EL (cell line): Measurements from ENCODE around the gene MORN1.
"Not testable (repeated sequence)": the region's sequence is repeated elsewhere in the genome, so short reads cannot be mapped to it uniquely, and the experiment has no call there.

ENCODE experiments used
- DNase-seq: peaks from one replicate; pipeline ENCODE4 v3.0.0-alpha.2; 2016

The MORN1 gene

DNA sequence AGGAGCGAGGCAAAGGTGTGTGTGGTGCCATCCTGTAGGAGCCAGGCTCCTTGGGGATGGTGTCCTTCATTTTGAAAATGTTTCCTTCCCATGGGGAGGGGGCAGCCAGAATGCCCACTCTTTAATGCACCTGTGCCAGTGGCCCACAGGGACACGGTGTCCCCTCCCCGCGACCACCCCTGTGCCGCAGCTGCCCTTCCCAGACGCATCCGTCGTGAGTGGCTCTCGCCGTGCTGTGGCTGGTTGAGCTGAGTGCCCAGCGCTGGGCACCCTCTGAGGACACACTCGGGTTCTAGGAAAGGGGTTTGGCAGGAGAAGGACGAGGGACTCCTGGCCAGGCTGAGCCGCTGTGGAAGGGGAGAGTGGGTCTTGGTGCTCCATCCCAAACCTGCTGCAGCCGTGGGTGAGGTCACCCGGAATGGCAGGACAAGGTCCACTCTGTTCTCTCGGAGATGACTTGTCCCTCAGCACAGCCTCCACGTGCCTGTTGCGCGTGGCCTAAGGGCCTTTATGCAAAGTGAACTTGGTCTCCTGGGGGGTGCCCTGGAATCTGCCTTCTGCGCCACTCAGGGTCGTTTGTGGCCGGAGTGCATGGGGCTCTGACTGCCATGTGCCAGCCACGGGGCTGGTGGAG lies 88.9 kb downstream of the MORN1 start:
- no peak for DNase-seq

DNA sequence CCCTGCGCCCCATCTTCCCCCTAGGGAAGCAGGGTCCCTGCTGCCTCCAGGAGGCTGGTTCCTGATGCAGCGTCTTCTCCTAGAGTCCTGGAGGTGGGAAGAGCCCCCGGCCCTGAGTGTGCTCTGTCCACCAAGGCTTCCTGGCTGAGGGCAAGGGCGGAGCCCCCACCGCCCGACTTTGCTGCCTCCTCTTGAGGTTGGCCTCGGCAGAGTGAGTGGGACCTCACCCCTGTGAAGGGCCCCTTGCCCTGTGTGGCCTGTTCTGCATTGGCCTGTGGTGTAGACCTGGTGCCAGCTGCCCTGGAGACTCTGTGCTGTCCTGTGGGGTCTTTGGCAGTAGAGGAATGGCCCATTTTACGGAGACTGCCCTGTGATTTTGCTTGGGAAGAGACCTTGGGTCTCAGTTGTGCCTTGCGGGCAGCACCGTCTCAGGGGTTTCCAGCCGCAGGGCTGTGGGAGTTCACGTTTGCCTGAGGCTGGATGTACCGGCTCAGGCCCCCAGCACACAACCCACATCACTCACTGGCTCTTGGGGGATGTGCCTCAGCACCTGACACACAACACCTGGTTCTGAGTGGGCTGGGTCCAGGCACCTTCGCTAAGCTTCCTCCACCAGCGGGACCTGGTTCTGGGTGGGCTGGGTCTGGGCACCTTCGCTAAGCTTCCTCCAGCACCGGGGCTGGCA lies 89.6 kb downstream of the MORN1 start:
- DNase-seq: no peak

DNA sequence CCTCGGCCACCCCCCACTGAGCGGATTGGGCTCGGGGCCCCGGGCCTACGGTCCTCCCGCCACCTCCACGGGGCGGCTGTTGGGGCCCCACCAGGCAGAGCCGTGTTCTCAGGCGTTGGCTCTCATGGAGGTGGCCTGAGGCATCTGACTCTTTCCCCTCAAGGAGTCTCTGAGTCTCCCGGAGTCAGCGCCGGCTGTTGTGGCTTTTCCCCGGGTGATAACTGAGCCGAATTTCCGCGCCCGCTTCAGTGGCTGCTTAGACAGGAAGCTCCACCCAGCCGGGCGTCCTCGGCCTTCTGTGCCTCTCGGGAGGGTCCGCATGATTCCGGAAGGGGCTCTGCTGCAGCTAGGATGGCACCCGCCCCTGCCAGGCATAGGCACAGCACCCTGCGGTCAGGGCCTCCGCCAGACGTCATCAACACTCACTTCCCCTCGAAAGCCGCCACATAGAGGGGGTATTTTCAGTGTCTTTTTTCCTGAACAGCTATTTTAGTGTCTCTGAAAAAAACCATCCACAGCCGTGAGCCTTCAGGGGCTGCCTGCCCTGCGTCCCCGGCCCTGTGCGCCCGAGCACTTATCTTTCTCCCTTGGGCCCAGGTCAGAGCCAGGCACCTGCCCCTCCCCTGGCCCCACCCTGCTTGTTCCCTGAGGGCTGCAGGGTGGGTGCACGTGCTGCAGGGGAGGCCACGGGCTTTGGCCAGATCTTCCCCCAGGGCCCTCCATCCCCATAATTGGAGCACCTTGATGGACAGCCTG lies 90.3 kb downstream of the MORN1 start:
- peak; percentile 56 for DNase-seq

DNA sequence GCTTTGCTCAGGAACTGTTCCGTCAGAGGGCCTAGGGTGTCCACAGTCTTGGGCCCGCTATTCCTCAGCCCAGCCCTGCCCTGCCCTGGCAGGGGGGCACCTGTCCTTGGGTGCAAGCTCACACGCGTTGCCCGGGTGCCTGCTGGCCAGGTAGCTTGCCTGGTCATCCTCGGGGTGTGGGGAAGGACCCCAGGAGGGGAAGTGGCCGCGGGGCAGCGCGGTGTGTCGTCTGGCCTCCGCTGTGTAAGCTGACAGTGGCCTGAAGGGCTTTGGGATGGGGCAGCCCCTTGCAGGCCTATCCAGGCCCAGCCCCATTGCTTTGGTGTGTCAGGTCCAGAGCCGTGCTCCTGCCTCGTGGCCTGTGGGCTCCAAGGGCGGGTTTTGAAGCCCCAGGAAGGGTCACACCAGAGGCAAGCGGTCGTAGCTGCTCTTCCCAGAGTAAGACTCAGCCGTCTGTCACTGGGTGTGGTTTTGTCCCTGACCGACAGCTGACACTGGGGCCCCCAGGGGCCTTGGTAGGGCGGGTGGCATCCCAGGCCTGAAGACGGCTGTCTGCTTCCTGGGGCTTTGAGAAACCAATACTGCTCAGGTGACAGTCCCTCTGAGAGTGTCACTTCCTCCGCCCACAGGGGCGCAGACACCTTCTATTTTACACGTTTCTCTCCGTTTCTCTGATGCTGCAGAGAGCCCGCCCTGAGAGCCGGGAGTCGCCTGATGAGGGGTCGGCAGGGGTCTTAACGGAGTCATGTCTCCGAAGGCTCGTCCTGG lies 91.2 kb downstream of the MORN1 start:
- no peak for DNase-seq

DNA sequence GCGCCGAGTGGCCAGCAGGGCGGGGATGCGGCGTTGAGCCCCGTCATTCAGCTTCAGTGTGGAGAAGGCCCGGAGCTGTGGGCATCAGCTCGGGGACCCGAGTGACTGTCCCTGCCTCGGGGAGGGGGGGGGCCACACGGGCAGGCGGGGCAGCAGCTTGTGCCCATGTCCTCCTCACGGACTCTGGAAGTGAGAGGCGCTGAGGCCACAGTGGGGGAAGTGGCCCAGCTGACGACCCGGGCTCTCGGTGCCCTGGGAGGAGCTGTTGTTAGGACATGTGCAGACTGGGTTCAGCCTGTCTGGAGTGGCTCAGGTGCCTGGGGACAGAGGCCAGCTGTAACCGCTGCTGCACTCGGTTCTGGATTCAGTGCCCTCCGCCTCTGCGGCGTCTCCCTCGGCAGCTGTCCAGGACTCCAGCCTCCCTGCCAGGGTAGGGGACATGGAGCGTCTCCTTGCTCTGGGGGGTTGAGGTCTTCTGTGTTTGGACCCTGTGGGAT lies 92.2 kb downstream of the MORN1 start:
- no peak for DNase-seq

DNA sequence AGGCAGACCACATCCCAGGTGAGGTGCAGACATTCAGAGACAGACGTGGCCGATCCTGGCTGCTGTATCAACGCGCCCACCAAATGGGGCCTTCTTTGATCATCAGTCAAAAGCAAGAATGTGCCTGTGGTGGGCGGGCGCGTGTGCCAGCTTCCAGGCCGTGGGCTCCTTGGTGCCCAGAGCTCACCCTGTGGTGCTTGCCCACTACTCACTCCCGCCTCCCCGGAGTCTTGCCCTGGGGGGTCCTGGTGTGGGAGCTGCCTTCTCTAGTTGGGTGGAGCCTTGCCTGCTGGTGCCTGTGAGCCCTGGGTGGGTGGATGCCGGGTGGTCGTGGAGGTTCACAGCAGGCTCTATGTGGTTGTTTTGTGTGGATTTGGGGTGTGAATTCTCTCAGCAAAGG lies 92.7 kb downstream of the MORN1 start:
- no peak for DNase-seq

DNA sequence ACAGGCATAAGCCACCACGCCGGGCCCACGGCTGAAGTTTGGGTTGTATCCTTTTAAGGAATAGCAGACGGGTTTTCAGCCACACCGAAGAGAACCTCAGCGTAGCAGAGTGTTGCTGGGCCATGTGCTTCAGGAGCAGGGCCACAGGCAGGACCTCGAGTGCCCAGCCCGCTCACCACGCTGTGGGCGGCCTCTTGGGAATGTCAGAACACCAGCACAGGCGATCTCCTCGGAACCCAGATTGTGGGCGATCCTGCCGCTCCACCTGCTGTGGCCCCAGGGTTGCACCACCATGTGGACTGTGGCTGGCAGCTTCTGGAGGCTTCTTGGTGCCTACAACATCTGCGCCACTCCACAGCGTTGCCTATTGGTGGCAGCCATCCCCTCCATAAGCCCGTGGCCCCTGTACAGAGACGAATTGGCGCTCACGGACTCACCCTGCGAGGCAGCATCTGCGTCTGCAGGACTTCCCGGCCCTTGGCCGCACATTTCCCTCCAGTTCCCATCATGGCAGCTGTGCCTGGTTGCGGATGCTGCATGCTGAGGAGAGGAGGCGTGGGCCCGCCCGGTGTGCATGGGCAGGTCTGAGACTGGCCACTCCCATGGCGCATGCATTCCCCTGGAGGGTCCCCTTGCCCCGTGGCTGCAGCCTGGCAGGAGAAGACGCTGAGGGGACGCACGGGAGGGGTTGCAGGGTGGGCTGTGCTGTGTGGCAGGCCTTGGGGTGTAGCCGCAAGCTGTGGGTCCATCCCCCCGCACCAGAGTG lies 93.9 kb downstream of the MORN1 start:
- DNase-seq: no peak

DNA sequence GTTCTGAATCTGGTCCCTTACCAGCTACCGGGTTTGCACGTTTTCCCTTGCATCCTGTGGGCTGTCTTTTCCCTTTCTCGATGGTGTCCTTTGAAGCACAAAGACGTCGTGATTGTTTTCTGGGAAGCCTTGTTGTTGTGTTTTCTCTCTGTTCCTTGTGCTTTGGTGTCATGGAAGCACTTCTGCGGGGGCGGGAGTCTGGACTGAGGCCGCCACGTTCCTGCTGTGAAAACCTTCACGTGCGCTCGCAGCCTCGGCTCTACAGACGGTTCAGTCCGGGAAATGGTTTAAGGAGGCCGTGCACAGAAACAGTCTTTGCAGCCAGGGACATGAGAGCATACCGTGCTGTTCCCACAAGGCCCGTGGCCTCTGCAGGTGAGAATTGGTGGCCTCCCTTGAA lies 94.7 kb downstream of the MORN1 start:
- DNase-seq: no peak

DNA sequence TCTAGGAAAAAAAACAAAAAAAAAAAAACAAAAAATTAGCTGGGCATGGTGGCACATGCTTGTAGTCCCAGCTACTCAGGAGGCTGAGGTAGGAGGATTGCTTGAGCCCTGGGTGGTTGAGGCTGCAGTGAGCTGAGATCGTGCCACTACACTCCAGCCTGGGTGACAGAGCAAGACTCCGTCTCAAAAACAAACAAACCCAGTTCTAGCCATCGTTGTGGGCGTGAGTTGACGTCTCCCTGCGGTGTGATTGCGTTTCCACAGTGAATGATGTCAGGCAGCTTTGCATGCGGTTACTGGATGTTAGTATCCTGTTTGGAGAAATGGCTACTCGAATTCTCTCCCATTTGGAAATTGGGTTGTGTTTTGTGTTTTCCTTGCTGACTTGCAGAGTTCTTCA lies 95.1 kb downstream of the MORN1 start:
- not testable (repeated sequence) for DNase-seq

DNA sequence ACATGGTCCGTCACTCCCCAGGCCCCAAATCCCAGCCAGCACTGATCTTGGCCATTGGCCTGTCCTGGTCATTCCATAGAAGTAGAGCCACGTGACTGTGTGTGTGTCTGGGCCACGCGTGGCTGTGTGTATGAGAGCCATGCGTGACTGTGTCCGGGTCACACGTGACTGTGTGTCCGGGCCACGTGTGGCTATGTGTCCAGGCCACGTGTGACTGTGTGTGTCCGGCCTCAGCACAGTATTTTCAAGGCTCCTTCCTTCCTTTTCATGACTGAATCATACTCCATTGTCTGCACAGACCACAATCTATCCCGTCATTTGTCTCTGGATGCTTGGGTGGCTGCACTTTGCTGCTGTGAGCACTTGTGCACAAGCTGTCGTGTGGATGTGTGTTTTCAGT lies 95.8 kb downstream of the MORN1 start:
- no peak for DNase-seq

DNA sequence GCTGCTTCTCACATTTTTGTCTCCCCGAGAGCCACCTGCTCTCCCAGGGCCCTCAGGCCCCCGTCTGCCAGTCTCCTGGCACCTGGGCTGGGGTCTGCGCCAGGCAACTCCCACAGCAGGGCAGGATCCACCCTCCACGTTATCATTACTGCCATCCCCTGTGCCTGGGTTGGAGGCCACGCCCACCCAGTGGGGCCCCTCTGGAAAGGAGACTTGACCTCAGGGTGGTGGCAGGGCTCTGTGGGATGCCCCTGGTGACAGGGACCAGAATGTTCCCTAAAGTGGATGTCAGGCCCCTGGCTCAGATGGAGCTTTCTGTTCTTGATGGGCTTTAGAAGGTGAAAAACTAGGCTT lies 96.7 kb downstream of the MORN1 start:
- DNase-seq: no peak

DNA sequence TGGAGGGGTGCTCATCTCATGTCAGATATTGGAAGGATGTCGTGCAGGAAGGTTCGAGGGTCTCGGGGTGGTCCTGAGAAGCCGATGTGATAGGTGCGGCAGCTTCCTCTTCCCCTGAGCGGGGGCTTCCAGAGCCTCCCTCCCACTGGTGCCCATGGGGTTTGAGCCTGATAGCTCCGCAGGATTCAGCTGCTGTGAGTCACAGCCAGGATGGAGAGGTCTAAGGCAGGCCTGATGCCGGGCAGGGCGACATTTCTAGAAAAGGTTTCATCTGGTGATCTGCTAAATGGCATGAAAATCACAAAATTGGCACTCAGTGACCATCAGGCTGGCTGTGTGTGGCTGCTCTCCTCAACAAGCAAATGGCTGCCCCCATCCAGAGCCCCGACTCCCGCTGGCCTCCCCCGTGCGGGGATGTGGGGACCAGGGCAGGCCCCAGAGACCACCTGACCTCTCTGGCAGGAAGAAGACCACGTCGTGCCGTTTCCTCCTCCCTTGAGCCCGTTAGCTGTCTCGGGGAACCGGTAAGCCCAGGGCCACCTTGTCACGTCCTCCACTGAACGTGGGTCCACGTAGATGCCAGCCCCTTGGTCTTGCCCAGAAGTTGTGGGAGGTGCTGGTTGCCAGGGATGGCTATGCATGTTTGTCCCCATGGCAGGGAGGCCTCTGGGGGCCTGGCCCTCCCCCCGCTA lies 97.2 kb downstream of the MORN1 start:
- DNase-seq: no peak

DNA sequence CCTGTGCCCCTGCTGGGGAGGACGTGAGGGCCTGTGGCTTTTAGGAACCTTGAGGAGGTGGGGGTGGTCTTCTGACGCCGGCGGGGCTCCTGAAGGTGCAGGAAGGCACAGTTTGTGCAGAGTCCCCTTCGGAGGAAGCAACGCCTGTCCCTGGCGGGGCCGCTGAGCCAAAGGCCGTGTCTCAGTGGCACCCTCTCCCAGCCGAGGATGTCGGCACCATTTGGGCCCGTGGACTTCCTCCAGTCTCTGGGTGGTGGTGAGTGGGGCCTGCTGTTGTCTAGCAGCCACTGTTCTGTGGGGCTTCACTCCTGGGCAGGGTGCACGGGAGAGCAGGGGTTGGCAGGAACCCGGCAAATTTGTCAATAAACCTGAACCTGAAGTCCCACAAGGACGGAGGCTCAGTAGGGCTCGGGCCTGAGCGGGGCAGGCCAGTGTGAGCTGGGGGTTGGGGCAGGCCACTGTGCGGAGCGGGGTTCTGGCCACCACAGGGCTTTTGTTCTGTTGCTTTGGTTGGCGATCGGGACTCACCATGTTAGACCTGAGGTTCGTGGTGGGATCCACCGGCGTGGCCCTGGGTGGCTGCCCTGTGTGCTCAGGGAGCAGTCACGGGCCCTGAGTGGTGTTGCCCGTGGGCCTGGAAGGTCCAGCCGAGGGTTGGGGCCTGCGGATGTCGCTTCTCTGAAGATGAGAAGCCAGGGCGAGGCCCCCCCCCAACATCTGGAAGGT lies 98.5 kb downstream of the MORN1 start:
- no peak for DNase-seq

DNA sequence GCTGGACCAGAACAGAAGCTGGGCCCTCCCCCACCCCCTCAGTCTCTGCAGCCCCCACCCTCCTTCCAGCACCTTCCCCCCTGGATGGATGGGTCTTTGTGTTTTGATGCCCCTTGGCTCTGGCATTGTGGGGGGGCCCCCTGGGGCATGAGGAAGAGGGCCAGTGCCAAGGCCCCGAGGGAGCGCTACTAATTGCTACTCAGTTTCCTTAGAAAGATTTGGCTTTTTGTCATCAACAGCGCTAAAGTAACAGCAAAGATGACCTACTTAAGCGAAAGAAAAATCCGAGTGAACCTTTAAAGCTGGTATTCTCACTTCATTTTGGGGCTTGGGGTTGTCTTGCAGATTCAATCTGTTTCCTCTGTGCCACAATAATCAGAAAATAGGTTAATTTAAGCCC lies 99.8 kb downstream of the MORN1 start:
- no peak for DNase-seq

DNA sequence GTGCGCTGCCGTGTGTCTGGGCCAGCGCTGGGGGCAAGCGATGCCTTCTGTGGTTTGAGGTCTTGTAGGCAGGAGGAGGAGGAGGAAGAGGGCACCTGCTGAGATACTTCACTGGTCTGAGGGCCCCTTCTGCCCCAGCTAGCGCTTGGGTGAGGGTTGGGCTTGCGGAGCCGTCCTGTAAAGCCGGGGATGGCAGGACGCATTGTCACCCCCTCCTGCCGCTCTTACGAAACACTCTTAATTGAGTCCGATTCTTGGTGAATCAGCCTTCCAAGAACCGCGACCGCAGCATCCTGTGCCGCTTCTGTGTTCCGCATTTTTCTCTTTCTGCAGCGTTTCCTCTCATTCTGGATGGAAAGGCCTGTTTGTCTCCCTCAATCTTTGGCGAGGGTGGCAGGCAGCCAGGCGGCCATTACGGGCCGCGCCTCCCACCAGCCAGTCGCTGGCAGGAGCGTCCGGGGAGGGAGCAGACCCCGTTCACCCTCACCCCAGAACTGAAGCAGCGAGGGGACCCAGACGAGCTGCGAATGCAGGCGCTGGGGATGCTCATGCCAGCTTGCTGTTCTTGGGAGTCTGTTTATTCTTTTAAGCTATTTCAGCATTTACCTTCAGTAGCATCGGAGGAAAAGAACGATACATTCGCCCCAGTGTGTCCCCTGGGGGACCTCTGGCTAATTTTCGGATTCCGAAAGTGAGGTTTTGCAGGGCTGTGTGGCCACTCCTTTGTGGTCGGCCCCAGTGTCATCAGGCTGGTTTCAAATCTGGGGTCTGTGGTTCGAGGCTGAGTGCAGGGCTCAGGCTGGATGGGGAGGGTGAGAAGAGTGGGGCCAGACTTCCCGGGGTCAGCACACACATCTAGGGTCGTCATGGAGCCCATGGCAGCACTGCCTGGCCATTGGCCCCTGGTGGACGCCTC lies 100.5 kb downstream of the MORN1 start:
- peak; percentile 99 for DNase-seq

DNA sequence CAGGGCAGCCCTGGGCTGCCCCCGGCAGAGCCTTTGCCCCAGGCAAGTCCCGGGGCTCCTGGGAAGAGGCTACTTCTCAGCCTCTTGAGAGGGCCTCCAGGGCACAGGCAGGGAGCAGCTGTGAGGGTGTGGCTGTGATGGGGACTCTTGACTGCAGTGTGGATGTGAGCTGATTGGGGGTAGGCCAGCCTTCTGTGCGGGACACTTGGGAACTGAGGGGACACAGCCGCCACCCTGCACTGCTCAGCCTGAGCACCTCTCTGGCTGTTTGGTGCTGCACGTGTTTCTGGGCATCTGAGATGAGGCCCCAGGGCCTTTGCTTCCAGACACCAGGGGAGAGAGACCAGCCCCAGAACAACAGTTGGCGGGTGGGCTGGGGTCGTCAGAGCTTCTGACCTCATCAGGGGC lies 101.2 kb downstream of the MORN1 start:
- peak; percentile 58 for DNase-seq

DNA sequence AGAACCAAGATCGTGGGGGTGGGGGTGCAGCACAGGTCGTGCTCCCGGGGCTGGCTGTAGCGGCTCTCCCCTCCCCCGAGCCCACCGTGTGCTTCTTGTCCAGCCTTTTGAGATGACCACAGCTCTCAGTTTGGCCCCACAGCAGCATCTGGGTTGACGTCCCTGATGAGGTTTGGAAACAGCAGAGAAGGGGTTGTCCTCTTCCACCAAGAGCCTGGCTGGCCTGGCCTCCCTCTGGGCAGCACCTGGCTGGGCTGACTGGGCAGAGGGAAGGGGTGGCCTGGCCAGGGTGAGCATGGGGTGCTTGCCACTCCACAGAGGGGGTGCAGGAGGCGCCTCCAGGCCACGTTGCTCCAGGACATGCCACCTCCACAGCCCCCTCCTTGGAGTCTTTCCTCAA lies 101.7 kb downstream of the MORN1 start:
- no peak for DNase-seq

DNA sequence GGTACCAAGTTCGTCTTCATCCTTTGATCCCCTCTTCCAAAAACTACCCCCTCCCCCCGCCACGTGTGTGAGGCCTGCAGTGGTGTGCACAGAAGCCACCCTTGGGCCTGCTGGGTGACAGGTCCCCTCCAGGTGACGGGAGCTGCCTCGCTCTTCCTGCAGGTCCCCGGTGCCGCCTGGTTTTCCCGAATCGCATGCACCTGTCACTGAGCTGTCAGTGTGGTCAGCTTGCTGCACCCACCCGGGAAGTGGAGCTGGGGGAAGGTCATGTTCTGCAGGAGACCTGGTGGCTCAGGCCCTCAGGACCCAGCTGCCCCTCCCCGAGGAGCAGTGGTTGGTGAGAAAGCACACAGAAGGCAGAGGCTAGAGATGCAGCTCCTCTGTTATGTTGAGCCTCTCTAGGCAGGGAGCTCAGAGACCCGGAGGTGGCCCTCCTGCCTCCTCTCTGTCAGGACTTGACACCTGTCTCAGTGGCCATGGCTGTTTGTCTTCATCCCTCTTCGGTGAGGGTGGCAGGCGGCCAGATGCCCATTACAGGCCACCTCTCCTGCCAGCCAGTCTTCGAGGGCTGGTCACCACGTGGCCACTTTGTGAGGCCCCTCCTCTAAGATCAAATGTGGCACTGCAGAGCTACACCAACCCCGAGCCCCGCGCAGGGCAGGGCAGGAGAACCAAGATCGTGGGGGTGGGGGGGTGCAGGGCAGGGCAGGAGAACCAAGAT lies 102.4 kb downstream of the MORN1 start:
- DNase-seq: no peak

DNA sequence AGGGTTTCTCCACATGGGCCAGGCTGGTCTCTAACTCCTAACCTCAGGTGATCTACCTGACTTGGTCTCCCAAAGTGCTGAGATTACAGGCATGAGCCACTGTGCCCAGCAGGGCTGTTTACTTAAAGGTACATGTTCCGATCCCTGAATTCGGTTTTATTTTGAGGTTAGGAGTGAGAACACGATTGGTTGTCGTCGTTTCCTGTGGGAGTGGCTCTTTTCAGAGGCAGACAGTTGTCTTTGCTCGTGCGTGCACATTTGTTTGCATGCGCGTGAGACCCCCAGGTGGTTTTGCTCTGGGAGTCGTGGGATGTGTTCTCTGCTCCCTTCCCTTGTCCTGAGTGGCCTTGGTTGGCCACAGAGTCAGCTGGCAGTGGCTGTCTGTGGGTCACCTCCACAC lies 103.0 kb downstream of the MORN1 start:
- DNase-seq: no peak
